Endodermal cell (in vitro differentiated cells): Measurements from ENCODE around the gene SLC26A1. TPM values are rescaled to one million over a fixed set of nuclear protein-coding genes. Genes with fewer than 3 reads are reported as not detected.
A peak's percentile ranks its signal among the peaks of the same experiment; 100 is the strongest.

Experiments used
- DNase-seq: peaks from one replicate; pipeline ENCODE4 v3.0.0-alpha.2; 2017
- H3K27ac ChIP-seq: 2 replicates; pipeline ENCODE4 v1.5.1; 2013; ENCODE audit warnings: mild to moderate bottlenecking, low read depth, low read length, moderate library complexity
- H3K27me3 ChIP-seq: 2 replicates; pipeline ENCODE4 v1.6.1; 2013; ENCODE audit warnings: mild to moderate bottlenecking, low read length, moderate library complexity; ENCODE audit not compliant: insufficient read depth, control insufficient read depth, poor library complexity, severe bottlenecking
- H3K36me3 ChIP-seq: 2 replicates; pipeline ENCODE4 v1.7.0; 2013; ENCODE audit warnings: mild to moderate bottlenecking, low read length, moderate library complexity; ENCODE audit not compliant: control insufficient read depth, insufficient read depth
- H3K4me1 ChIP-seq: one replicate; pipeline ENCODE4 v1.7.0; 2013; ENCODE audit warnings: low read length; ENCODE audit not compliant: control insufficient read depth, insufficient read depth
- H3K4me3 ChIP-seq: 2 replicates; pipeline ENCODE4 v1.5.1; 2013; ENCODE audit warnings: mild to moderate bottlenecking, low read length, moderate library complexity
- H3K9ac ChIP-seq: 2 replicates; pipeline ENCODE4 v1.6.1; 2013; ENCODE audit warnings: mild to moderate bottlenecking, low read length, moderate library complexity; ENCODE audit not compliant: poor library complexity, severe bottlenecking; ENCODE audit errors: extremely low read depth
- H3K9me3 ChIP-seq: 2 replicates; pipeline ENCODE4 v1.6.1; 2013; ENCODE audit warnings: mild to moderate bottlenecking, low read length, moderate library complexity; ENCODE audit not compliant: control insufficient read depth
- H3K27ac Mint-ChIP-seq: 2 replicates; pipeline ENCODE4 v1.8.0; 2020; ENCODE audit warnings: mixed read lengths
- H3K27me3 Mint-ChIP-seq: 2 replicates; pipeline ENCODE4 v1.8.0; 2021; ENCODE audit warnings: mild to moderate bottlenecking, mixed read lengths; ENCODE audit not compliant: insufficient read depth
- H3K36me3 Mint-ChIP-seq: 2 replicates; pipeline ENCODE4 v1.8.0; 2020; ENCODE audit warnings: low read depth, mixed read lengths
- H3K4me1 Mint-ChIP-seq: 2 replicates; pipeline ENCODE4 v1.8.0; 2020; ENCODE audit warnings: mixed read lengths
- H3K4me3 Mint-ChIP-seq: 2 replicates; pipeline ENCODE4 v1.8.0; 2020; ENCODE audit warnings: mild to moderate bottlenecking, moderate library complexity, mixed read lengths
- H3K9me3 Mint-ChIP-seq: 2 replicates; pipeline ENCODE4 v1.8.0; 2020; ENCODE audit warnings: mild to moderate bottlenecking, mixed read lengths
- CTCF ChIP-seq: fragments of 200-600 bp; sonication (generic); conservative IDR thresholded peaks from 2 replicates; pipeline ENCODE4 v1.5.0; 2021; ENCODE audit warnings: antibody characterized with exemption, mild to moderate bottlenecking
- WGBS, 2 experiments: methylation state at CpG; one replicate each; pipeline versions ENCODE4 v1.1.5 to v1.1.7; 2013; ENCODE audit warnings: missing lambda C conversion rate in 2 of 2, mixed read lengths in 1 of 2; ENCODE audit not compliant: insufficient coverage in 1 of 2, insufficient read length in 1 of 2; 5-methylcytosine and 5-hydroxymethylcytosine counted together
- total RNA-seq, 2 donors: library from RNA; stranded (reverse); fragmentation: NEBNext Ultra II Directional in 1 of 2; extraction: Animal tissue kit (Norgen Biotek cat#: 25700) in 1 of 2; gene quantifications; 2 replicates in 1 of 2; 3 replicates in 1 of 2; pipeline ENCODE4 v1.2.1, GENCODE V29; 2021

Gene SLC26A1
- total RNA-seq, 2 donors from 2014 or later = 0.55 to 1.0 TPM

GRCh38 chr4:1031956-1032795, 39.0 kb upstream of the SLC26A1 start:
- 89% methylated on average over 25 to 37 of the region's 37 CpGs for WGBS, 2 experiments
- Mint-ChIP-seq H3K9me3 (no peaks in the 10 kb centered on the region), H3K4me1 (no peaks in the 10 kb centered on the region), H3K27me3 (no peaks in the 10 kb centered on the region), H3K27ac (no peak overlapping the region), H3K4me3 (no peak overlapping the region), H3K36me3 (no peaks in the 10 kb centered on the region)
- no peak overlapping the region for H3K27ac ChIP-seq
- H3K4me3 ChIP-seq = no peak overlapping the region
- H3K9ac ChIP-seq = no peak overlapping the region
- DNase-seq = peak; percentile 61
- H3K27me3 ChIP-seq = no peaks in the 10 kb centered on the region
- no peaks in the 10 kb centered on the region for H3K36me3 ChIP-seq
- no peak for TF ChIP-seq CTCF
- no peaks in the 10 kb centered on the region for H3K9me3 ChIP-seq
- no peaks in the 10 kb centered on the region for H3K4me1 ChIP-seq

- no peak overlapping the region for H3K27ac Mint-ChIP-seq
- 92 to 94% methylated on average over 8 of the region's 8 CpGs for WGBS, 2 experiments
- H3K9me3 ChIP-seq = no peaks in the 10 kb centered on the region
- H3K36me3 Mint-ChIP-seq = peaks cover 2% of the 10 kb centered on the region
- H3K4me1 Mint-ChIP-seq = no peaks in the 10 kb centered on the region
- no peak overlapping the region for H3K9ac ChIP-seq
- no peaks in the 10 kb centered on the region for H3K4me1 ChIP-seq
- DNase-seq = no peak
- H3K27me3 Mint-ChIP-seq = no peaks in the 10 kb centered on the region
- H3K27me3 ChIP-seq = no peaks in the 10 kb centered on the region
- no peak overlapping the region for H3K4me3 ChIP-seq
- H3K4me3 Mint-ChIP-seq = no peak overlapping the region
- no peaks in the 10 kb centered on the region for H3K9me3 Mint-ChIP-seq
- no peak overlapping the region for H3K27ac ChIP-seq
- no peak for TF ChIP-seq CTCF
- no peaks in the 10 kb centered on the region for H3K36me3 ChIP-seq
These were observed 38.1 kb upstream of the SLC26A1 start for GRCh38 chr4:1031346-1031745.

- H3K27me3 ChIP-seq = no peaks in the 10 kb centered on the region
- peaks cover 8% of the 10 kb centered on the region for H3K36me3 Mint-ChIP-seq
- no peak overlapping the region for H3K4me3 ChIP-seq
- H3K27ac Mint-ChIP-seq = no peak overlapping the region
- peaks cover 7% of the 10 kb centered on the region for H3K36me3 ChIP-seq
- DNase-seq = no peak
- H3K4me3 Mint-ChIP-seq = no peak overlapping the region
- no peaks in the 10 kb centered on the region for H3K4me1 Mint-ChIP-seq
- no peak overlapping the region for H3K9ac ChIP-seq
- no peaks in the 10 kb centered on the region for H3K9me3 Mint-ChIP-seq
- H3K27ac ChIP-seq = no peak overlapping the region
- no peak for TF ChIP-seq CTCF
- WGBS, 2 experiments = 91% methylated on average over 3 to 16 of the region's 16 CpGs
- H3K4me1 ChIP-seq = no peaks in the 10 kb centered on the region
- no peaks in the 10 kb centered on the region for H3K27me3 Mint-ChIP-seq
- H3K9me3 ChIP-seq = no peaks in the 10 kb centered on the region
These were observed 37.4 kb upstream of the SLC26A1 start for GRCh38 chr4:1030559-1030958.
